PC-9 (cell line): Measurements from ENCODE around the gene FAM13B.

Source experiments
- EZH2 ChIP-seq: fragments of 200-600 bp; sonication (generic); IDR thresholded peaks from 2 replicates; pipeline ENCODE4 v1.8.0; 2017; ENCODE audit warnings: antibody characterized with exemption, low read depth
- TF ChIP-seq, protein P1 (sequence below): fragments of 200-600 bp; sonication (generic); conservative IDR thresholded peaks from 2 replicates; pipeline ENCODE4 v1.6.1; 2017; ENCODE audit warnings: mixed run types, antibody characterized with exemption, mild to moderate bottlenecking, moderate library complexity

DNA sequence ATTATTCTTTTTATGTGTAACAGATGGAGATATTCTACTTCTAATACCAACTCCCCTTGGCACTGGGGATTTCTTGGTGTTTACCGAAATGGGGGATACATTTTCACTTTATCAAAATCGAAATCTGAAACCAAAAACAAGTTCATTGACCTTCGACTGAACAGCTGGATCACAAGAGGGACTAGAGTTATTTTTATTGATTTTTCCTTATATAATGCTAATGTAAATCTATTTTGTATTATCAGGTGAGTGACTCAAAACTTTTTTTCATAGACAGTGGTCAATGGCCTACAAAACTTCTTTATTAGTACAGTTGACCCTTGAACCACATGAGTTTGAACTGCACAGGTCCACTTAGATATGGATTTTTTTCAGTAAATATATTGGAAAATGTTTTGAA lies 133.4 kb downstream of the FAM13B start:
- TF ChIP-seq, protein P1, sequence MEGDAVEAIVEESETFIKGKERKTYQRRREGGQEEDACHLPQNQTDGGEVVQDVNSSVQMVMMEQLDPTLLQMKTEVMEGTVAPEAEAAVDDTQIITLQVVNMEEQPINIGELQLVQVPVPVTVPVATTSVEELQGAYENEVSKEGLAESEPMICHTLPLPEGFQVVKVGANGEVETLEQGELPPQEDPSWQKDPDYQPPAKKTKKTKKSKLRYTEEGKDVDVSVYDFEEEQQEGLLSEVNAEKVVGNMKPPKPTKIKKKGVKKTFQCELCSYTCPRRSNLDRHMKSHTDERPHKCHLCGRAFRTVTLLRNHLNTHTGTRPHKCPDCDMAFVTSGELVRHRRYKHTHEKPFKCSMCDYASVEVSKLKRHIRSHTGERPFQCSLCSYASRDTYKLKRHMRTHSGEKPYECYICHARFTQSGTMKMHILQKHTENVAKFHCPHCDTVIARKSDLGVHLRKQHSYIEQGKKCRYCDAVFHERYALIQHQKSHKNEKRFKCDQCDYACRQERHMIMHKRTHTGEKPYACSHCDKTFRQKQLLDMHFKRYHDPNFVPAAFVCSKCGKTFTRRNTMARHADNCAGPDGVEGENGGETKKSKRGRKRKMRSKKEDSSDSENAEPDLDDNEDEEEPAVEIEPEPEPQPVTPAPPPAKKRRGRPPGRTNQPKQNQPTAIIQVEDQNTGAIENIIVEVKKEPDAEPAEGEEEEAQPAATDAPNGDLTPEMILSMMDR: no peak
- TF ChIP-seq EZH2: no peak
